ENCODE results near the gene AK2. TPM values are rescaled to one million over a fixed set of nuclear protein-coding genes. Genes with fewer than 3 reads are reported as not detected.

Gene AK2
- total and polyA plus RNA-seq, 9 donors, result 52.9 to 150 (median 115) TPM

DNA sequence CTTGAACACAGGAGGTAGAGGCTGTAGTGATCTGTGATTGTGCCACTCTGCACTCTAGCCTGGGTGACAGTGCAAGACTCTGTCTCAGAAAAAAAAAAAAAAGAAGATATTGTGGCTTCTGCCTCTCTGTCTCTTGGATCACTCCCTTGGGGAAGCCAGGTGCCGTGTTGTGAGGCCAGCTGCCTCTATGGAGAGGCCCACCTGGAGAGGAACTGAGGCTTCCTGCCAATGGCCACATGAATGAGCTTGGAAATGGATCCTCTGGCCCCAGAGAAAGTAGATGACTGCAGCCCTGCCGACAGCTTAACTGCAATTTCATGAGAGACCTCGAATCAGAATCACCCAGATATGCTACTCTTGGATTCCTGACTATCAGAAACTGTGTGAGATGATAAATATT is 19.7 kb upstream of the AK2 start:
- Histone ChIP-seq H3K36me3 (no peaks in the 10 kb centered on the region), H3K27me3 (no peaks in the 10 kb centered on the region), H3K4me3 (no peak overlapping the region), H3K4me1 (ENCODE audit: insufficient read depth) (peaks cover 3% of the 10 kb centered on the region), H3K9me3 (no peaks in the 10 kb centered on the region), H3K27ac (no peak overlapping the region)
- intact Hi-C loops (cut with DNase I), result loop anchor here (5.0 to 10.0 kb wide), 2 partner anchors 122 to 124 kb away; no protein-coding TSS in a partner anchor
- DNase-seq, result no peak
- WGBS, 3 donors, result 88 to 93% (median 89%) methylated on average over 3 of the region's 3 CpGs
- TF ChIP-seq, protein P1, sequence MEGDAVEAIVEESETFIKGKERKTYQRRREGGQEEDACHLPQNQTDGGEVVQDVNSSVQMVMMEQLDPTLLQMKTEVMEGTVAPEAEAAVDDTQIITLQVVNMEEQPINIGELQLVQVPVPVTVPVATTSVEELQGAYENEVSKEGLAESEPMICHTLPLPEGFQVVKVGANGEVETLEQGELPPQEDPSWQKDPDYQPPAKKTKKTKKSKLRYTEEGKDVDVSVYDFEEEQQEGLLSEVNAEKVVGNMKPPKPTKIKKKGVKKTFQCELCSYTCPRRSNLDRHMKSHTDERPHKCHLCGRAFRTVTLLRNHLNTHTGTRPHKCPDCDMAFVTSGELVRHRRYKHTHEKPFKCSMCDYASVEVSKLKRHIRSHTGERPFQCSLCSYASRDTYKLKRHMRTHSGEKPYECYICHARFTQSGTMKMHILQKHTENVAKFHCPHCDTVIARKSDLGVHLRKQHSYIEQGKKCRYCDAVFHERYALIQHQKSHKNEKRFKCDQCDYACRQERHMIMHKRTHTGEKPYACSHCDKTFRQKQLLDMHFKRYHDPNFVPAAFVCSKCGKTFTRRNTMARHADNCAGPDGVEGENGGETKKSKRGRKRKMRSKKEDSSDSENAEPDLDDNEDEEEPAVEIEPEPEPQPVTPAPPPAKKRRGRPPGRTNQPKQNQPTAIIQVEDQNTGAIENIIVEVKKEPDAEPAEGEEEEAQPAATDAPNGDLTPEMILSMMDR (IDR thresholded peaks at IDR 0.05), result no peak
- no peak for TF ChIP-seq POLR2A (IDR thresholded peaks at IDR 0.05)
- no peak for TF ChIP-seq EP300 (IDR thresholded peaks at IDR 0.05)

DNA sequence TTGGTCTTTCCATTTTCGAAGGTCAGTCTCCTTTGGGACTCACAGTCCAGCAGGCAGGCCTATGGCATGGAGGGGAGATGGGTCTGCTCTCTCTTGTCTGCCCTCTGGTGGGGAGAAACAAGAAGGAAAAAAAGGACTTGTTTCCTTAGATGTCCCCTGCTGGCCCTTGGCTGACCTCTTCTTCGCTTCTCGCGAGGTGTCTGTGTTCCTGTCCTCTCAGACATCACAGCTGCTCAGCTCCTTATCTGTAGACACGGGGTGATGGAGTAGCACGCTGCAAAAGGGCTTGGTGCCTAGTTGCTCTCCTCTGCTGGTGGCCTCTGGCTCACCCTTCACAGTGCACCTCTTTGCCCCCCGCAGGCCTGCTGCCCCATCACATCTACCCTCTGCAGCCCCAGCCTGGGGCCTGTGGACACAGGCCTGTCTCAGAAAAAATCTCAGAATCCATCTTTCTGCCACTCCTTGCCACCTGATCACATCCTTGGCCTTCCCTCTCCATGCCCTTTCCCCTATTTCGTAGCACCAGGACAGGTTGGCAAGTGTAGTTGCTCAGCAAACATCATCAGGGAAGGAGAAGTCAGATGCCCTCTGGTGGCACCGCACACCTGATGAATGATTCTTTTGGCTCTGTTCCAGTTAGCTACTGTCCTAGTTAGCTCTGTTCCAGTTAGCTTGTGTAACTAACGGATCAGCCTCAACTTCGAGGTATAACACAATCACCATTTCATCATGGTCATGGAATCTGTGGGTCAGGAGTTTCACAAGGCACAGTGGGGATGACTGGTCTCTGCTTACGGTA is 18.7 kb upstream of the AK2 start:
- Histone ChIP-seq H3K9me3 (no peaks in the 10 kb centered on the region), H3K27ac (no peak overlapping the region), H3K4me1 (ENCODE audit: insufficient read depth) (no peaks in the 10 kb centered on the region), H3K36me3 (no peaks in the 10 kb centered on the region), H3K4me3 (no peak overlapping the region), H3K27me3 (no peaks in the 10 kb centered on the region)
- TF ChIP-seq EP300 (IDR thresholded peaks at IDR 0.05), result no peak
- TF ChIP-seq, protein P1 (IDR thresholded peaks at IDR 0.05), result peak; percentile 44 to 60 (median 44)
- TF ChIP-seq POLR2A (IDR thresholded peaks at IDR 0.05), result no peak
- peak; percentile 42 to 74 (median 53) for DNase-seq
- intact Hi-C loops (cut with DNase I), result loop anchor here (5.0 to 10.0 kb wide), 2 partner anchors 121 to 123 kb away; no protein-coding TSS in a partner anchor
- 39 to 40% (median 39%) methylated on average over 12 of the region's 12 CpGs for WGBS, 3 donors

DNA sequence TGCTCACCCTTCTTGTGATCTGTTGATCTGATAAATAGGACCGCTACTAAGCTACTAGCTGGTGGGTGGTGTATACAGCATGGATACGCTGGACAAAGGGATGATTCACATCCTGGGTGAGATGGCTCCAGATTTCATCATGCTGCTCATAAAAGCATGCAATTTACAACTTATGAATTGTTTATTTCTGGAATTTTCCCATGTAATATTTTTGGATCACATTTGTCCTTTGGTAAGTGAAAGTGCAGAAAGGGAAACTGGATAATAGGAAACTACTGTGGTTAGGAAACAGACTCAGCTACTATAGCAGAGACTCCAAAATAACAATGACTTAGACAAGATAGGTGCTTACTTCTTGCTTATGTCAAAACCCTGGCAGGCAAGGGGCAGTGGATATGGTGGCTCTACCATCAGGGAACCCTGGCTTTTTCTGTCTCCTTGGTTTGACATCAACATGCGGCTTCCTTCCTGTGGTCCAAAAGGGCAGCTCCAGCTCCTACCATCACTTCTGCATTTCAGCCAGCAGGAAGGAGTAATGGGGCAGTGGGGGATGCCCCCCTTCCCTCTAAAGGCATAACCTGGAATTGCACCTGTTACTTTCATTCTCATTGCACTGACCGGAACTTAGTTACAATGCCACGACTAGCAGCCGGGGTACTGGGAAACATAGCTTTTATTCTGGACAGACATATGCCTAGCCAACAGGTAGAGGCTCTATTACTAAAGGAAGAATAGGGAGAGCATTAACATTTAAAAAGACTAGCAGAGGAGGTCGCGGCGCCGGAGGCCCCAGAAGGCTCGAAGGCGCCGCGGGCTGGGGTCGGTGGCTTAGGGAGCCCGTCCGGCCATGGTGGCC is 13.8 kb upstream of the AK2 start:
- DNase-seq, result no peak
- H3K4me1 ChIP-seq (ENCODE audit: insufficient read depth), result no peaks in the 10 kb centered on the region
- H3K27ac ChIP-seq, result no peak overlapping the region
- no peak for TF ChIP-seq EP300 (IDR thresholded peaks at IDR 0.05)
- TF ChIP-seq, protein P1 (IDR thresholded peaks at IDR 0.05), result no peak
- TF ChIP-seq POLR2A (IDR thresholded peaks at IDR 0.05), result no peak
- intact Hi-C loops (cut with DNase I), result loop anchor here in 2 of 4 donors (10.0 kb wide), 1 partner anchor 116 kb away; no protein-coding TSS in a partner anchor
- 79 to 82% (median 82%) methylated on average over 14 to 17 of the region's 17 CpGs for WGBS, 3 donors
- no peak overlapping the region for H3K4me3 ChIP-seq
- H3K9me3 ChIP-seq, result no peaks in the 10 kb centered on the region
- no peaks in the 10 kb centered on the region for H3K36me3 ChIP-seq
- no peaks in the 10 kb centered on the region for H3K27me3 ChIP-seq

DNA sequence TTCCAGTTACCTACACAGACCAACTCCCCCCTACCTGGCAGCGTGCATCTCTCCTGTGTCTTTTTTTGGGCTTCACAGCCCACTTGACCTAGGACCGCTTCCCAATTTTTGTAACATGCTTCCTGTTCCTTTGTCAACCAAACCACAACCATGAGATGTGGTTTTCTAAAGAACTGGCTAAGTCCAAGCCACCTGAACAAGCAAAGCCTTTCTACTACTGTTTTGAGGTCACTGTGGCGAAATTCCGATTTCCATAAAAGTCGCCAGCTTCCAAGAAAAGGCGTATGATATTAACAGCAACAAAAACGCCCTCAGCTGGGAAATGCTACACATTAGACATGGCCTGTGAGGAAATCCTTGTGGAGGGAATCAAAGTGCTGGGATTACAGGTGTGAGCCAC is 12.7 kb upstream of the AK2 start:
- intact Hi-C loops (cut with DNase I), result loop anchor here in 1 of 4 donors (10.0 kb wide), 1 partner anchor 65 kb away; no protein-coding TSS in a partner anchor
- TF ChIP-seq POLR2A (IDR thresholded peaks at IDR 0.05) (no peak), EP300 (IDR thresholded peaks at IDR 0.05) (no peak)
- TF ChIP-seq, protein P1 (IDR thresholded peaks at IDR 0.05), result no peak
- no peak for DNase-seq
- 78 to 89% (median 87%) methylated on average over 7 of the region's 7 CpGs for WGBS, 3 donors
- Histone ChIP-seq H3K27ac (no peak overlapping the region), H3K4me1 (ENCODE audit: insufficient read depth) (no peaks in the 10 kb centered on the region), H3K4me3 (no peak overlapping the region), H3K9me3 (no peaks in the 10 kb centered on the region), H3K27me3 (no peaks in the 10 kb centered on the region), H3K36me3 (no peaks in the 10 kb centered on the region)
